Adrenal gland (tissue), 5 donors: ENCODE results near the gene CFTR.

Experiments
- CTCF ChIP-seq, 6 experiments: fragments of 450-650 bp in 4 of 6; fragments of 200-600 bp in 2 of 6; sonication (generic) in 1 of 6; IDR thresholded peaks; 1 replicate in 5 of 6; 2 replicates in 1 of 6; pipeline versions ENCODE4 v1.5.1 to v1.8.0; 2016 to 2021; ENCODE audit warnings: antibody characterized with exemption in 6 of 6, mild to moderate bottlenecking in 2 of 6, moderate library complexity in 1 of 6
- POLR2A ChIP-seq, 2 donors: fragments of 450-650 bp; IDR thresholded peaks; one replicate each; pipeline ENCODE4 v1.6.1; 2017; ENCODE audit warnings: antibody characterized with exemption in 2 of 2, mild to moderate bottlenecking in 2 of 2, moderate library complexity in 1 of 2
- donor health status: DM: no; HTN: no; CAD: no.

- TF ChIP-seq POLR2A (IDR thresholded peaks at IDR 0.05) (no peak), CTCF (IDR thresholded peaks at IDR 0.05) (no peak)
These were observed 51.9 kb downstream of the CFTR start for GRCh38 chr7:117531595-117532244.
